ENCODE data around the gene NXPH1. TPM values are rescaled to one million over a fixed set of nuclear protein-coding genes. Genes with fewer than 3 reads are reported as not detected.

NXPH1 gene
- polyA plus RNA-seq, 1 of the 3 experiments (the other 2 are of a cell fraction): not detected

DNA sequence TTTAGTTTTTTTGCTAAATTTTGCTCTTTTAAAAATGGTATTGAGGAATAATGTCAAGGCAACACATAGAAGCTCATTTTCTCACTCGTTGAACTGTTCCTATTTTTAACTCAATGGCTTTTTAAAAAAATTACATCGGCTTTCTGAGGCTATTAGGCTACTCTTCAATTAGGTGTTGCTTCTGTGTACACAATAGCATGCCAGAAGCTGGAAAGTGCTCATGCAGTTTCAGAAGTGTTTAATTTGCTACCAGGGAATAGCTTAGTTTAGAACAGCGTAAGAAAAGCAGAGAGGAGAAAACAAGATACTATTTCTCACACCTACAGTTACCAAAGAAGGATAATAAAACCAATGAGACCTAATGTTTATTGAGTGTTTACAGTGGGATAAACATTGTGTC is 157.4 kb downstream of the NXPH1 start:
- H3F3A ChIP-seq (replicated peaks; ENCODE audit: insufficient read depth): no peaks in the 10 kb centered on the region
- no peaks in the 10 kb centered on the region for H3K36me3 ChIP-seq (replicated peaks in 1 of 2; ENCODE audit: control insufficient read depth in 1 of 2, insufficient read depth in 2 of 2, low read length in 1 of 2)
- CTCF ChIA-PET: interaction anchor here (1.4 kb wide), 1 partner anchor 14 kb away, joined by 3 read pairs; no protein-coding TSS in a partner anchor
- H2AFZ ChIP-seq (ENCODE audit: low read depth): no peak overlapping the region
- H3K9me2 ChIP-seq: no peaks in the 10 kb centered on the region
- no peaks in the 10 kb centered on the region for H3K79me2 ChIP-seq (ENCODE audit: insufficient read depth)
- TF ChIP-seq SMC3 (IDR thresholded peaks at IDR 0.05; ENCODE audit: low read depth, low read length): no peak
- TF ChIP-seq RAD21 (IDR thresholded peaks at IDR 0.05; ENCODE audit: low read length): no peak
- no peak for TF ChIP-seq NRF1 (IDR thresholded peaks at IDR 0.05; ENCODE audit: low read depth, low read length)
- no peak for TF ChIP-seq SIN3A (IDR thresholded peaks at IDR 0.05; ENCODE audit: borderline replicate concordance, low read depth, low read length)
- TF ChIP-seq EZH2phosphoT487 (IDR thresholded peaks at IDR 0.05; ENCODE audit: borderline replicate concordance, low read depth): no peak
- TF ChIP-seq, protein P1, sequence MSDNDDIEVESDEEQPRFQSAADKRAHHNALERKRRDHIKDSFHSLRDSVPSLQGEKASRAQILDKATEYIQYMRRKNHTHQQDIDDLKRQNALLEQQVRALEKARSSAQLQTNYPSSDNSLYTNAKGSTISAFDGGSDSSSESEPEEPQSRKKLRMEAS (IDR thresholded peaks at IDR 0.05; ENCODE audit: low read depth): no peak
- no peak for TF ChIP-seq NFIC (IDR thresholded peaks at IDR 0.05; ENCODE audit: borderline replicate concordance)
- TF ChIP-seq TEAD4 (IDR thresholded peaks at IDR 0.05; ENCODE audit: borderline replicate concordance, insufficient read depth): no peak
- TF ChIP-seq EP300 (IDR thresholded peaks at IDR 0.05; ENCODE audit: borderline replicate concordance in 1 of 2, low read depth in 1 of 2, low read length in 1 of 2): no peak
- TF ChIP-seq, protein P2, sequence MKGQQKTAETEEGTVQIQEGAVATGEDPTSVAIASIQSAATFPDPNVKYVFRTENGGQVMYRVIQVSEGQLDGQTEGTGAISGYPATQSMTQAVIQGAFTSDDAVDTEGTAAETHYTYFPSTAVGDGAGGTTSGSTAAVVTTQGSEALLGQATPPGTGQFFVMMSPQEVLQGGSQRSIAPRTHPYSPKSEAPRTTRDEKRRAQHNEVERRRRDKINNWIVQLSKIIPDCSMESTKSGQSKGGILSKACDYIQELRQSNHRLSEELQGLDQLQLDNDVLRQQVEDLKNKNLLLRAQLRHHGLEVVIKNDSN (IDR thresholded peaks at IDR 0.05; ENCODE audit: borderline replicate concordance, low read depth): no peak
- no peak for TF ChIP-seq ELF1 (IDR thresholded peaks at IDR 0.05)
- H3K27ac ChIP-seq (ENCODE audit: low read depth in 2 of 2, low read length in 1 of 2): no peak overlapping the region
- H3K4me2 ChIP-seq: no peak overlapping the region
- H3K4me1 ChIP-seq (ENCODE audit: control insufficient read depth in 1 of 2, insufficient read depth in 2 of 2, low read depth in 1 of 2, low read length in 1 of 2): no peaks in the 10 kb centered on the region
- POLR2A ChIA-PET: no interaction called here
- H3K9me3 ChIP-seq: no peaks in the 10 kb centered on the region
- H3K9ac ChIP-seq: no peak overlapping the region
- H3K4me3 ChIP-seq (ENCODE audit: low read depth in 2 of 2, low read length in 1 of 2): no peak overlapping the region
- H4K20me1 ChIP-seq (ENCODE audit: insufficient read depth): no peaks in the 10 kb centered on the region
- WGBS (ENCODE audit: low lambda C conversion rate): 21% methylated on average over 3 of the region's 3 CpGs
- H3K27me3 ChIP-seq (ENCODE audit: insufficient read depth): no peaks in the 10 kb centered on the region
- no peak for DNase-seq

DNA sequence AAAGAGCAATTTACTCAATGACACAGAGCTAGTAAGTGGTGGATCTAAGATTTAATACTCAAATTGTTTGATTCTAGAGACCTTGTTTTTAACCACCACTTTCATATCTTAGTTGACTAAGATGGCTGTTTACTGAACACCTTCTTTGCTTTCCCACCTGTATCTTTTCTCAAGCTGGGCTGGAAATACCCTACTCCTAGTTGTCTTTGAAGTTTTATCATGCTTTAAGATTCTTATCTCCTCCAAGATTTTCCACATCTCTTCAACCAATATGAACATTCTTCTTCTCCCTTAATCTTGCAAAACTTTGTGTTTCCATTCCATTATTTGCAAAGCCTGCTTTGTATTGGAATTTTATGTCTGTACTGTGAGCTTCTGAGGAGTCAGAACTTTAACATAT is 157.9 kb downstream of the NXPH1 start:
- H4K20me1 ChIP-seq (ENCODE audit: insufficient read depth): no peaks in the 10 kb centered on the region
- no peaks in the 10 kb centered on the region for H3K4me1 ChIP-seq (ENCODE audit: control insufficient read depth in 1 of 2, insufficient read depth in 2 of 2, low read depth in 1 of 2, low read length in 1 of 2)
- no peak overlapping the region for H2AFZ ChIP-seq (ENCODE audit: low read depth)
- no peaks in the 10 kb centered on the region for H3K79me2 ChIP-seq (ENCODE audit: insufficient read depth)
- no peaks in the 10 kb centered on the region for H3F3A ChIP-seq (replicated peaks; ENCODE audit: insufficient read depth)
- H3K9ac ChIP-seq: no peak overlapping the region
- no peaks in the 10 kb centered on the region for H3K9me2 ChIP-seq
- ChIA-PET POLR2A (no interaction called here), CTCF (interaction anchor here (1.4 kb wide), 1 partner anchor 14 kb away, joined by 3 read pairs; no protein-coding TSS in a partner anchor)
- no peak for TF ChIP-seq CTCF (IDR thresholded peaks at IDR 0.05)
- TF ChIP-seq RCOR1 (IDR thresholded peaks at IDR 0.05; ENCODE audit: low read length): no peak
- TF ChIP-seq ELF1 (IDR thresholded peaks at IDR 0.05): no peak
- no peak for TF ChIP-seq NRF1 (IDR thresholded peaks at IDR 0.05; ENCODE audit: low read depth, low read length)
- no peak for TF ChIP-seq RXRA (IDR thresholded peaks at IDR 0.05; ENCODE audit: borderline replicate concordance, low read depth)
- TF ChIP-seq RAD21 (IDR thresholded peaks at IDR 0.05; ENCODE audit: low read length): no peak
- no peak for TF ChIP-seq EZH2phosphoT487 (IDR thresholded peaks at IDR 0.05; ENCODE audit: borderline replicate concordance, low read depth)
- TF ChIP-seq TCF12 (IDR thresholded peaks at IDR 0.05): no peak
- no peak for TF ChIP-seq GABPA (IDR thresholded peaks at IDR 0.05; ENCODE audit: low read depth)
- no peak for TF ChIP-seq JUND (IDR thresholded peaks at IDR 0.05)
- TF ChIP-seq YY1 (IDR thresholded peaks at IDR 0.05; ENCODE audit: low read depth): no peak
- TF ChIP-seq, protein P2 (IDR thresholded peaks at IDR 0.05; ENCODE audit: borderline replicate concordance, low read depth): no peak
- TF ChIP-seq, protein P3, sequence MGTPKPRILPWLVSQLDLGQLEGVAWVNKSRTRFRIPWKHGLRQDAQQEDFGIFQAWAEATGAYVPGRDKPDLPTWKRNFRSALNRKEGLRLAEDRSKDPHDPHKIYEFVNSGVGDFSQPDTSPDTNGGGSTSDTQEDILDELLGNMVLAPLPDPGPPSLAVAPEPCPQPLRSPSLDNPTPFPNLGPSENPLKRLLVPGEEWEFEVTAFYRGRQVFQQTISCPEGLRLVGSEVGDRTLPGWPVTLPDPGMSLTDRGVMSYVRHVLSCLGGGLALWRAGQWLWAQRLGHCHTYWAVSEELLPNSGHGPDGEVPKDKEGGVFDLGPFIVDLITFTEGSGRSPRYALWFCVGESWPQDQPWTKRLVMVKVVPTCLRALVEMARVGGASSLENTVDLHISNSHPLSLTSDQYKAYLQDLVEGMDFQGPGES (IDR thresholded peaks at IDR 0.05; ENCODE audit: low read depth, low read length): no peak
- no peak for TF ChIP-seq RFX5 (IDR thresholded peaks at IDR 0.05; ENCODE audit: low read length)
- H3K4me2 ChIP-seq: no peak overlapping the region
- no peak for DNase-seq
- H3K9me3 ChIP-seq: no peaks in the 10 kb centered on the region
- H3K27me3 ChIP-seq (ENCODE audit: insufficient read depth): no peaks in the 10 kb centered on the region
- no peak overlapping the region for H3K27ac ChIP-seq (ENCODE audit: low read depth in 2 of 2, low read length in 1 of 2)
- H3K36me3 ChIP-seq (replicated peaks in 1 of 2; ENCODE audit: control insufficient read depth in 1 of 2, insufficient read depth in 2 of 2, low read length in 1 of 2): no peaks in the 10 kb centered on the region
- no peak overlapping the region for H3K4me3 ChIP-seq (ENCODE audit: low read depth in 2 of 2, low read length in 1 of 2)

Measured in SK-N-SH (cell line).